Psoas muscle (tissue), 8 donors: Measurements from ENCODE around the gene B4GALT7. TPM values are rescaled to one million over a fixed set of nuclear protein-coding genes. Genes with fewer than 3 reads are reported as not detected.

Experiments
- ATAC-seq, 4 donors: fragments of 200-7000 bp; cut with Tn5 transposase; one replicate each; pipeline ENCODE4 v1.9.1; 2020; ENCODE audit warnings: moderate library complexity in 3 of 4, mild to moderate bottlenecking in 2 of 4
- DNase-seq, 2 donors: peaks; one replicate each; pipeline ENCODE4 v3.0.0-alpha.2; 2020
- H3K27ac ChIP-seq: fragments of 200-600 bp; one replicate; pipeline ENCODE4 v1.8.0; 2022
- H3K27me3 ChIP-seq, 3 donors: fragments of 200-600 bp in 1 of 3; one replicate each; pipeline versions ENCODE4 v1.6.1 to v1.8.0; 2013 to 2022; ENCODE audit warnings: low read length in 2 of 3, mild to moderate bottlenecking in 2 of 3, moderate library complexity in 1 of 3; ENCODE audit not compliant: insufficient read depth in 3 of 3
- H3K36me3 ChIP-seq, 2 donors: fragments of 200-600 bp in 1 of 2; one replicate each; pipeline versions ENCODE4 v1.6.1 to v1.8.0; 2013 to 2022; ENCODE audit warnings: low read depth in 1 of 2, mild to moderate bottlenecking in 1 of 2, moderate library complexity in 1 of 2; ENCODE audit not compliant: insufficient read depth in 1 of 2
- H3K4me1 ChIP-seq: fragments of 200-600 bp; one replicate; pipeline ENCODE4 v1.8.0; 2022
- H3K4me3 ChIP-seq: fragments of 200-600 bp; one replicate; pipeline ENCODE4 v1.8.0; 2022; ENCODE audit warnings: mild to moderate bottlenecking
- H3K9me3 ChIP-seq: fragments of 200-600 bp; one replicate; pipeline ENCODE4 v1.8.0; 2022
- CTCF ChIP-seq: fragments of 200-600 bp; IDR thresholded peaks from one replicate; pipeline ENCODE4 v1.8.0; 2022; ENCODE audit warnings: antibody characterized with exemption
- WGBS, 3 donors: extraction: QIAGEN DNeasy Blood & Tissue Kit; methylation state at CpG; one replicate each; pipeline versions ENCODE4 v1.1.6 to v1.1.7; 2013; 5-methylcytosine and 5-hydroxymethylcytosine counted together
- intact Hi-C, 2 donors: fragments of 100-400 bp; cut with DNase I; formaldehyde crosslinking; loops; one replicate each; pipeline versions ENCODE4 v1.11.0 to v1.14.2; 2022
- polyA plus RNA-seq, 3 donors: library from polyadenylated mRNA; stranded (reverse); fragments of 200-250 nt; gene quantifications; one replicate each; pipeline ENCODE4 v1.2.3, GENCODE V29; 2013
- total RNA-seq, 4 donors: library from RNA; stranded (reverse); fragmentation: NEBNext Ultra II Directional in 2 of 4; extraction: Animal tissue kit (Norgen Biotek cat#: 25700) in 2 of 4; gene quantifications; one replicate each; pipeline versions ENCODE4 v1.2.1 to v1.2.4, GENCODE V29; 2021 to 2023
- donor health status: healthy with polysubstance abuse.
- donor health status: DM: no; HTN: no; CAD: no; lungs with moderate emphysema.
- donor health status: Bipolar disorder and iron deficiency.
- donor health status: healthy.
- donor health status: DM: yes; HTN: yes; CAD: no.
- donor health status: DM: no; HTN: no; CAD: no.
- donor health status: DM: no; HTN: no; CAD: no.
- donor health status: DM: yes; HTN: yes; CAD: no.

The B4GALT7 gene
- total and polyA plus RNA-seq, 7 donors: 12.7 to 23.1 (median 14.7) TPM

GRCh38 chr5:177605667-177606066 lies 5.7 kb downstream of the B4GALT7 start:
- no peak for TF ChIP-seq CTCF
- Histone ChIP-seq H3K9me3 (no peaks in the 10 kb centered on the region), H3K27me3 (no peaks in the 10 kb centered on the region), H3K4me1 (peaks cover 15% of the 10 kb centered on the region), H3K36me3 (peaks cover 0 to 3% of the 10 kb centered on the region in 2 donors), H3K27ac (no peak overlapping the region), H3K4me3 (no peak overlapping the region)
- intact Hi-C loops: no loop called here
- no peak for ATAC-seq
- no peak for DNase-seq
- 70 to 80% (median 79%) methylated on average over 6 of the region's 6 CpGs for WGBS, 3 donors

GRCh38 chr5:177606071-177607051 lies 6.4 kb downstream of the B4GALT7 start:
- no peak overlapping the region for H3K4me3 ChIP-seq
- ATAC-seq (no peak), DNase-seq (no peak)
- no peaks in the 10 kb centered on the region for H3K9me3 ChIP-seq
- H3K4me1 ChIP-seq: peaks cover 8% of the 10 kb centered on the region
- no peak for TF ChIP-seq CTCF
- intact Hi-C loops: no loop called here
- WGBS, 3 donors: 78 to 84% (median 84%) methylated on average over 22 of the region's 22 CpGs
- H3K27ac ChIP-seq: no peak overlapping the region
- H3K27me3 ChIP-seq: no peaks in the 10 kb centered on the region
- H3K36me3 ChIP-seq: peaks cover 0 to 3% of the 10 kb centered on the region in 2 donors

GRCh38 chr5:177607115-177607451 lies 7.2 kb downstream of the B4GALT7 start:
- Histone ChIP-seq H3K4me3 (no peak overlapping the region), H3K9me3 (no peaks in the 10 kb centered on the region), H3K36me3 (peaks cover 0 to 3% of the 10 kb centered on the region in 2 donors), H3K27ac (no peak overlapping the region), H3K27me3 (no peaks in the 10 kb centered on the region), H3K4me1 (peaks cover 4% of the 10 kb centered on the region)
- intact Hi-C loops: no loop called here
- ATAC-seq (peak in 1 of 4 donors; percentile 2), DNase-seq (no peak)
- whole genome bisulfite sequencing, 3 donors: 51 to 59% (median 57%) methylated on average over 11 of the region's 11 CpGs
- no peak for TF ChIP-seq CTCF

- ATAC-seq (peak; percentile 71 to 86 (median 80)), DNase-seq (peak; percentile 70 to 85)
- intact Hi-C loops: no loop called here
- H3K4me3 ChIP-seq: no peak overlapping the region
- no peak overlapping the region for H3K27ac ChIP-seq
- H3K9me3 ChIP-seq: no peaks in the 10 kb centered on the region
- H3K36me3 ChIP-seq: peaks cover 0 to 3% of the 10 kb centered on the region in 2 donors
- peaks cover 4% of the 10 kb centered on the region for H3K4me1 ChIP-seq
- WGBS, 3 donors: 24 to 30% (median 26%) methylated on average over 14 to 15 of the region's 15 CpGs
- peak; percentile 79 for TF ChIP-seq CTCF
- no peaks in the 10 kb centered on the region for H3K27me3 ChIP-seq
These were observed 7.7 kb downstream of the B4GALT7 start for GRCh38 chr5:177607452-177608192.
